PC-3 (cell line): Measurements from ENCODE around the gene C1QC.

Experiments used
- CTCF ChIP-seq: fragments of 300-600 bp; sonication (generic); conservative IDR thresholded peaks from 2 replicates; pipeline ENCODE4 v1.5.1; 2017; ENCODE audit warnings: antibody characterized with exemption, low read depth, mild to moderate bottlenecking, low read length
- EZH2 ChIP-seq: fragments of 300-600 bp; sonication (generic); IDR thresholded peaks from one replicate; pipeline ENCODE4 v1.6.1; 2017; ENCODE audit warnings: antibody characterized with exemption, mild to moderate bottlenecking, low read length; ENCODE audit not compliant: unreplicated experiment

DNA sequence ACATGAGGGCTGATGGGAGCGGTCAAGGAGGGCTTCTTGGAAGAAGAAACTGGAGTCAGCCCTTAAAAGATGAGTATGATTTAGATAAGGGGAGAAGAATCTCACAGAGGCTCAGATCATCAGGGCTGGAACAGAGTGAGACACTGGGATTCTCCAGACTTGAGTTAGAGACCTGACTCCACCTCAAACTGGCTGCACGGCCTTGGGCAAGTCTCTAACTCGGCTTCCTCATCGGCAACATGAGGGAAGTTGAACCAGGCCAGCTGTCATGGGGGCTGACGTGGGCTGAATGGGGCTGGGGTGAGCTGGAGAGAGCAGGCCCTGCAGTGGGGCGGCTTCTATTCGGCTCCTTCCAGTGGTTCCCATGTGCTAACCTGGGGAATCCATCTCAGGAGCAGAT is 2.5 kb downstream of the C1QC start:
- TF ChIP-seq CTCF (no peak), EZH2 (no peak)
